GM18526 (cell line): ENCODE measurements around the gene DAGLB.

Experiments used
- POLR2A ChIP-seq: IDR thresholded peaks from 3 replicates; pipeline ENCODE4 v1.6.1; 2011; ENCODE audit not compliant: insufficient read length; ENCODE audit errors: extremely low read depth

The DAGLB gene

GRCh38 chr7:6477318-6477660, 29.5 kb upstream of the DAGLB start:
- TF ChIP-seq POLR2A: no peak

GRCh38 chr7:6476596-6477317, 29.0 kb upstream of the DAGLB start:
- no peak for TF ChIP-seq POLR2A

- TF ChIP-seq POLR2A: no peak
These were observed 27.9 kb upstream of the DAGLB start for GRCh38 chr7:6475433-6476186.

GRCh38 chr7:6465862-6466261, 18.1 kb upstream of the DAGLB start:
- TF ChIP-seq POLR2A: no peak

- TF ChIP-seq POLR2A: no peak
These were observed 14.3 kb upstream of the DAGLB start for GRCh38 chr7:6461946-6462550.

- TF ChIP-seq POLR2A: no peak
These were observed 13.3 kb upstream of the DAGLB start for GRCh38 chr7:6460990-6461584.

GRCh38 chr7:6460303-6460702, 12.5 kb upstream of the DAGLB start:
- TF ChIP-seq POLR2A: no peak

GRCh38 chr7:6453734-6454133, 6.0 kb upstream of the DAGLB start:
- TF ChIP-seq POLR2A: no peak

- TF ChIP-seq POLR2A: no peak
These were observed 3.5 kb upstream of the DAGLB start for GRCh38 chr7:6451224-6451705.

- no peak for TF ChIP-seq POLR2A
These were observed 1.3 kb upstream of the DAGLB start for GRCh38 chr7:6448943-6449543.

GRCh38 chr7:6446838-6447580, 745 bp downstream of the DAGLB start:
- TF ChIP-seq POLR2A: no peak

GRCh38 chr7:6444516-6445269, 3.1 kb downstream of the DAGLB start:
- TF ChIP-seq POLR2A: no peak

GRCh38 chr7:6443372-6443941, 4.3 kb downstream of the DAGLB start:
- no peak for TF ChIP-seq POLR2A

GRCh38 chr7:6442114-6442513, 5.6 kb downstream of the DAGLB start:
- TF ChIP-seq POLR2A: no peak
